Renal cortex interstitium (tissue), 15 donors: Measurements from ENCODE around the gene SLC4A3. TPM values are rescaled to one million over a fixed set of nuclear protein-coding genes. Genes with fewer than 3 reads are reported as not detected.

Experiments used
- DNase-seq, 11 donors: peaks; one replicate each; pipeline ENCODE4 v3.0.0-alpha.2; 2013; ENCODE audit warnings: low read depth in 9 of 11, low spot score in 4 of 11; ENCODE audit errors: extremely low read depth in 1 of 11
- long read RNA-seq, 16 experiments: transcript quantifications; one replicate each; lab custom pipeline, GENCODE V29; 2026
- polyA plus RNA-seq, 3 donors: library from polyadenylated mRNA; unstranded; fragments of 120-200 nt; gene quantifications; one replicate each; pipeline ENCODE4 v1.2.1, GENCODE V29; 2013; ENCODE audit not compliant: insufficient read length in 3 of 3

SLC4A3 gene, protein sequence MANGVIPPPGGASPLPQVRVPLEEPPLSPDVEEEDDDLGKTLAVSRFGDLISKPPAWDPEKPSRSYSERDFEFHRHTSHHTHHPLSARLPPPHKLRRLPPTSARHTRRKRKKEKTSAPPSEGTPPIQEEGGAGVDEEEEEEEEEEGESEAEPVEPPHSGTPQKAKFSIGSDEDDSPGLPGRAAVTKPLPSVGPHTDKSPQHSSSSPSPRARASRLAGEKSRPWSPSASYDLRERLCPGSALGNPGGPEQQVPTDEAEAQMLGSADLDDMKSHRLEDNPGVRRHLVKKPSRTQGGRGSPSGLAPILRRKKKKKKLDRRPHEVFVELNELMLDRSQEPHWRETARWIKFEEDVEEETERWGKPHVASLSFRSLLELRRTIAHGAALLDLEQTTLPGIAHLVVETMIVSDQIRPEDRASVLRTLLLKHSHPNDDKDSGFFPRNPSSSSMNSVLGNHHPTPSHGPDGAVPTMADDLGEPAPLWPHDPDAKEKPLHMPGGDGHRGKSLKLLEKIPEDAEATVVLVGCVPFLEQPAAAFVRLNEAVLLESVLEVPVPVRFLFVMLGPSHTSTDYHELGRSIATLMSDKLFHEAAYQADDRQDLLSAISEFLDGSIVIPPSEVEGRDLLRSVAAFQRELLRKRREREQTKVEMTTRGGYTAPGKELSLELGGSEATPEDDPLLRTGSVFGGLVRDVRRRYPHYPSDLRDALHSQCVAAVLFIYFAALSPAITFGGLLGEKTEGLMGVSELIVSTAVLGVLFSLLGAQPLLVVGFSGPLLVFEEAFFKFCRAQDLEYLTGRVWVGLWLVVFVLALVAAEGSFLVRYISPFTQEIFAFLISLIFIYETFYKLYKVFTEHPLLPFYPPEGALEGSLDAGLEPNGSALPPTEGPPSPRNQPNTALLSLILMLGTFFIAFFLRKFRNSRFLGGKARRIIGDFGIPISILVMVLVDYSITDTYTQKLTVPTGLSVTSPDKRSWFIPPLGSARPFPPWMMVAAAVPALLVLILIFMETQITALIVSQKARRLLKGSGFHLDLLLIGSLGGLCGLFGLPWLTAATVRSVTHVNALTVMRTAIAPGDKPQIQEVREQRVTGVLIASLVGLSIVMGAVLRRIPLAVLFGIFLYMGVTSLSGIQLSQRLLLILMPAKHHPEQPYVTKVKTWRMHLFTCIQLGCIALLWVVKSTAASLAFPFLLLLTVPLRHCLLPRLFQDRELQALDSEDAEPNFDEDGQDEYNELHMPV
- polyA plus RNA-seq, result 10 to 100 TPM in 2 of 3 donors, 1 to 10 TPM in 1; 6.2 to 13.7 (median 10.8) TPM
- long read RNA-seq, donor 1, result 0 reads
- long read RNA-seq, donor 2, result 0 reads
- long read RNA-seq, donor 3, result 0 reads
- long read RNA-seq, donor 4, result 0 reads
- long read RNA-seq, donor 5, result 0 reads
- long read RNA-seq, donor 6, result 0 reads
- long read RNA-seq, donor 7, result 0 reads
- long read RNA-seq, donor 8, result 0 reads
- long read RNA-seq, donor 9, result 0 reads
- long read RNA-seq, donor 10, result 0 reads
- long read RNA-seq, donor 11, result 0 reads
- long read RNA-seq, donor 12, result 0 reads
- long read RNA-seq, donor 13, full-length matches to known transcripts, result 1 of 1 reads
- long read RNA-seq, donor 13, partial matches to known transcripts, result 0 of 1 reads
- long read RNA-seq, donor 13, other reads (novel, unspliced or antisense), result 0 of 1 reads
- long read RNA-seq, donor 14, result 0 reads
- long read RNA-seq, donor 15, full-length matches to known transcripts, result 1 of 1 reads
- long read RNA-seq, donor 15, partial matches to known transcripts, result 0 of 1 reads
- long read RNA-seq, donor 15, other reads (novel, unspliced or antisense), result 0 of 1 reads
- long read RNA-seq, donor 16, result 0 reads

GRCh38 chr2:219627103-219628100 lies at the start of gene SLC4A3:
TSS of gene SLC4A3 (plus strand) at chr2:219627630. CDS start at chr2:219627993, 363 bp downstream.
- DNase-seq, result peak in 3 of 11 donors; percentile 22 to 32 (median 29)

GRCh38 chr2:219578811-219579613 lies 48.4 kb upstream of the SLC4A3 start:
- DNase-seq, result no peak

GRCh38 chr2:219581346-219581745 lies 46.1 kb upstream of the SLC4A3 start:
- DNase-seq, result no peak

DNA sequence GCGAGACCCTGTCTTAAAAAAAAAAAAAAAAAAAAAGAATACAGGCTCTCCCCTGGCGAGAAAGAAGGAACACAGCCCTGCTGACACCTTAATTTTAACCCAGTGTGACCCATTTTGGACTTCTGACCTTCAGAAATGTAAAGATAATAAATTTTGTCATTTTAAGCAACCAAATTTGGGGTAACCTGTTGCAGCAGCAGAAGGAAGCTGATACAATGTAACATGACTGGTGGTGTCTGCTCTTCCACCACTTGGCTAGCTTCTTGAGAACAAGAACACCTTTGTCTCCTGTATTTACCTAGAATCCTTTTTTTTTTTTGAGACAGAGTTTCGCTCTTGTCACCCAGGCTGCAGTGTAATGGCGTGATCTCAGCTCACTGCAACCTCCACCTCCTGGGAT lies 36.3 kb upstream of the SLC4A3 start:
- no peak for DNase-seq

DNA sequence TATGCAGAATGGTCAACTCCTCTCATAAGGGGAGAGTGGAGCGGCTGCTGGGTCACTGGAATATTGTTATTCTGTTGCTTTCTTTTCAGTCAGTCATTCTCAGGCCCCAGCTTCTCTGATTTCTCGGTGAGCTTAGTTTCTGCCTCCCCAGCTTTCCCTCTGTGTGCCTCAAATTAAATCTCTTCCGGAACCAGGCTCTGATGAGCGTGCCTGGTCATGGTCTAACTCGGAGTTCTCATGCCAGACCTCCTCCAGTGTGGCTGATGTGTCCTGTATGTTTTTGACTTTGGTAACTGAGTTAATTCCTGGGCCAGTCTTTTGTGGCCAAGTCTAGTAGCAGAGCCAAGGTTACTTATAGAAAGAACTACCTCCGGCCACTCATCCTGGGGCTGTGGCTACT lies 34.7 kb upstream of the SLC4A3 start:
- DNase-seq, result peak in 1 of 11 donors; percentile 39

DNA sequence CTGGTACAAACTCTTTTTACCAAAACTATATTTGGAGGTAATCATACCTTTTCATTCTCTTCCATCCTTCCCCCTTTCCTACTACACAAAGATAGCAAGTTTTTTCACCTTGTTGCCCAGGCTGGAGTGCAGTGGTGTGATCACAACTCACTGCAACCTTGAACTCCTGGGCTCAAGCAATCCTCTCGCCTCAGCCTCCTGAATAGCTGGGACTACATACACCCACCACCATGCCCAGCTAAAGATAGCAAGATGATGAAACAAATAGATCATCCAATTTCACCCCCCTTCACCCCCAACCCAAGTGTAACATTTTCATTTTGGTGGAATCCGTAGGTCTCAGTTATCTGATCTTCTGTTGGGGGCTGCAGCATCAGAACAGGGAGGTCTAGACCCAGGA lies 34.3 kb upstream of the SLC4A3 start:
- no peak for DNase-seq

DNA sequence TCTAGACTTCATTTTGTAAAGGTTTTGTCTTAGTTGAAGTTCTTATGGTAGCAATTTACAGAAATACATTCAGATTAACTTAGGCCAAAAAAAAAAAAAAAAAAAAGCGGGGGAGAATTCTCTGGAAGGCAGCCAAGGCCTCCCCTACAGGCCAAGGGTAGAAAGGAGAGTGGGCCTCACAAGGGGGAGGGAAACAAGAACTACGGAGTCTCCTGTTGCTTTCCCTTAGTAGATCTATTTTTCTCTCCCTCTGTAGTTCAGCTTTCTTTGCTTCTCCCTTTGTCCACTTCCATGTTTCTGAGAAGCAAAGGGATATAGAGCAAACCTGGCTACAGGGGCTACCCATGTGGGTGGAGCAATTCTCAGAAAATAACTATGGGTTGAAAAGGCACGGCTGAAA lies 32.2 kb upstream of the SLC4A3 start:
- DNase-seq, result peak in 6 of 11 donors; percentile 50 to 74 (median 60)

DNA sequence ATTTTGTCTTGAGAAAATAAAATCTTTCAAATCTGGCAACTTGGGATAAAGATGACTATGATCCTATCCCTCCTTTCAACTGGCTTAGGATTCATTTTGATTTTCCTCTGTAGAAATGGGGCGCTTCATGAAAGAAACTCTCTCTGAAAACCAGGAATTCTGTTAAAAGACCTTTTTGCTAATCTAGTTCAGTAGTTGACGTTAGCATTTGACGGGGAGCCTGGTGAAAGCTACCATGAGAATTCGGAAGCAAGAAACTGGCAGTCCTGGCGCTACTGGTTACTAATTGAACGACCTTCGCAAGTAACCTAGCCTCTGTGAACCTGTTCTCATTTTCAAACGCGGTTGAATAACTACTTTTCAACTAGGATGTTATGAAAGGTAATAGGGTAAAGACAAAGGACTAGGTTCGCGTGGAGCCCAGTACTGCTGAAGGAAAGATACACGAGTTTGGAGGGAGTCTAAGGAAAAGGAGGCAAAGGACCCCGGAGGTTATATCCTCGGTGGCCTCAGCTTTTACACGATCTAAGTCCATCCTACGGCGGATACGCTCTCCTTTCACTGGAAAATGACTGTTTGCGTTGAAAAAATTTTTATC lies 30.4 kb upstream of the SLC4A3 start:
- DNase-seq, result peak in 3 of 11 donors; percentile 22 to 55 (median 24)

DNA sequence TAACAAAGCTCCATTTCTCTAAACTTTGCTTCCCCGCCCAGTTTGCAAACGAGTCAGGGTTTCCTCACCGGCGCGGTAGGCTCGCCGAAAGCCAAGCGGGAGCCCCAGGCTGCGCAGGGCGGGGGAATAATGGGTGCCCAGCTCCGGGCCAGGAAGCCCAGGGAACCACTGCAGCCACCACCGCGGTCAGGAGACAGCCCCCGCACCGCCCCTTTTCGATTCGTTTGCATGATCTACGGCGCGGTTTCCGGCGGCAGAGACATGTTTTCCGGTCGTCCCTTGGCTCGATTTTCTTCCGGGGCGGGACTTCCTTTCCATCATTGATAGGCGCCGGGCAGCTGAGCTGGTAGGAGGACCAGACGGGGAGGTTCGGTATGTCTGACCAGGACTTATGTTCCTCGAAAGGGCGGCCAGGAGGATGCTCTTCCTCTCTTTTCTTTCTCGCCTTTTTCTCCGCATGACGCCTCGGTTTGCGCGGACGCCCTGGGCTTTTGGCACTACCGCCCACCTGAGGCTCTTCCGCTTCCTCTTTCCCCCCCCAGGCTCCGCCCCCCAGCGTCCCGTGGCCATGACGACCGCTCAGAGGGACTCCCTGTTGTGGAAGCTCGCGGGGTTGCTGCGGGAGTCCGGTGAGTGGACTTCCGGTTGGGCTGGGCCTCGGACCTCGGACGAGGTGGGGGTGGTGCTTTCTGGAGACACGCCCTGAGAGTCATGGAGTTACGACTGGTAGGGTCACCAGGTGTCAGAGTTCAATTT lies 29.7 kb upstream of the SLC4A3 start, which contains the start of gene STK11IP:
STK11IP (plus strand) TSS at position 306 of the 756 bp plus-strand sequence; CDS start at position 569, 263 bp downstream.
- peak; percentile 92 to 98 (median 96) for DNase-seq

GRCh38 chr2:219598308-219599078 lies 28.9 kb upstream of the SLC4A3 start:
- DNase-seq, result no peak

GRCh38 chr2:219603771-219604170 lies 23.7 kb upstream of the SLC4A3 start:
- DNase-seq, result no peak

GRCh38 chr2:219605607-219605954 lies 21.8 kb upstream of the SLC4A3 start:
- DNase-seq, result no peak

GRCh38 chr2:219607931-219608330 lies 19.5 kb upstream of the SLC4A3 start:
- DNase-seq, result no peak

DNA sequence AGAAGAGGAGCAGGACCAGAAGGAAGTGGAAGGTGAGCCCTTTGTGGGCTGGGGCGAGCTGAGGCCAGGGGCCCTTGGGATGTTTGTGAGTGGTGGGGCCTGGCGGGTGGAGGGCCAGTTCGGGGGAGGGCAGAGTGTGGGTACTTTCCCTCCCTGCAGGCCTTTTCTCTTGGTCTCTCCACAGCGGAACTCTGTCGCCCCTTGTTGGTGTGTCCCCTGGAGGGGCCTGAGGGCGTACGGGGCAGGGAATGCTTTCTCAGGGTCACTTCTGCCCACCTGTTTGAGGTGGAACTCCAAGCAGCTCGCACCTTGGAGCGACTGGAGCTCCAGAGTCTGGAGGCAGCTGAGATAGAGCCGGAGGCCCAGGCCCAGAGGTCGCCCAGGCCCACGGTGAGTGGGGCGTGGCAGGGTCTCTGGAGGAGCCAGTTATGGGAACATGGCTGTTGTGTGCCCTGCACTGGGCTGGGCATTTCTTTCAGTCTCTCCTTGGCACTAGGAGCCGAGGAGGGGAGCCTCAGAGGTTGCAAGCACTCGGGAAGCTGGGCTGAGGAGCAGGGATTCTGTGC lies 18.9 kb upstream of the SLC4A3 start:
- no peak for DNase-seq
